SJSA1 (cell line): ENCODE data around the gene LPAR3. TPM values are rescaled to one million over a fixed set of nuclear protein-coding genes. Genes with fewer than 3 reads are reported as not detected.

ENCODE experiments used
- DNase-seq, 2 experiments: peaks; one replicate each; pipeline ENCODE4 v3.0.0-alpha.2; 2015 to 2020; ENCODE audit warnings: low spot score in 2 of 2, low read depth in 1 of 2
- H3K27ac ChIP-seq: fragments of 250-450 bp; sonication (Bioruptor Pico); 2 replicates; pipeline ENCODE4 v1.5.1; 2020; ENCODE audit warnings: mild to moderate bottlenecking, moderate library complexity
- H3K27me3 ChIP-seq: fragments of 250-450 bp; sonication (Bioruptor Pico); replicated peaks from 2 replicates; pipeline ENCODE4 v1.5.1; 2020; ENCODE audit warnings: mild to moderate bottlenecking, moderate library complexity
- H3K36me3 ChIP-seq: fragments of 250-450 bp; sonication (Bioruptor Pico); 2 replicates; pipeline ENCODE4 v1.5.1; 2020; ENCODE audit warnings: mild to moderate bottlenecking
- H3K4me1 ChIP-seq: fragments of 250-450 bp; sonication (Bioruptor Pico); replicated peaks from 2 replicates; pipeline ENCODE4 v1.6.1; 2021; ENCODE audit warnings: mild to moderate bottlenecking
- H3K4me3 ChIP-seq: fragments of 250-450 bp; sonication (Bioruptor Pico); 2 replicates; pipeline ENCODE4 v1.5.1; 2020; ENCODE audit warnings: mild to moderate bottlenecking
- H3K9me3 ChIP-seq: fragments of 250-450 bp; sonication (Bioruptor Pico); replicated peaks from 2 replicates; pipeline ENCODE4 v1.5.1; 2020; ENCODE audit warnings: mild to moderate bottlenecking
- total RNA-seq: library from RNA; depleted of rRNA; stranded (reverse); fragments of >200 nt; shearing (Covaris generic); gene quantifications from 2 replicates; pipeline ENCODE4 v1.2.3, GENCODE V29; 2014

LPAR3 gene
- total RNA-seq, 1 experiment from 2014 or later: not detected

GRCh38 chr1:84823511-84823910, 69.5 kb downstream of the LPAR3 start:
- H3K27me3 ChIP-seq: peaks cover 4% of the 10 kb centered on the region; the same call in 1 of the 2 replicates
- no peaks in the 10 kb centered on the region for H3K36me3 ChIP-seq
- H3K9me3 ChIP-seq: no peaks in the 10 kb centered on the region
- no peak for DNase-seq
- no peaks in the 10 kb centered on the region for H3K4me1 ChIP-seq
- no peak overlapping the region for H3K4me3 ChIP-seq
- H3K27ac ChIP-seq: no peak overlapping the region

GRCh38 chr1:84810343-84810742, 82.7 kb downstream of the LPAR3 start:
- Histone ChIP-seq H3K9me3 (no peaks in the 10 kb centered on the region), H3K36me3 (no peaks in the 10 kb centered on the region), H3K4me3 (no peak overlapping the region), H3K27me3 (peaks cover 19% of the 10 kb centered on the region), H3K4me1 (no peaks in the 10 kb centered on the region), H3K27ac (no peak overlapping the region)
- no peak for DNase-seq

- Histone ChIP-seq H3K36me3 (no peaks in the 10 kb centered on the region), H3K9me3 (no peaks in the 10 kb centered on the region), H3K27me3 (peaks cover 23% of the 10 kb centered on the region), H3K4me1 (no peaks in the 10 kb centered on the region), H3K27ac (no peak overlapping the region), H3K4me3 (no peak overlapping the region)
- DNase-seq: no peak
Measured at GRCh38 chr1:84809023-84809422, 84.0 kb downstream of the LPAR3 start.

- Histone ChIP-seq H3K4me1 (no peaks in the 10 kb centered on the region), H3K27ac (no peak overlapping the region), H3K9me3 (no peaks in the 10 kb centered on the region), H3K27me3 (peaks cover 5% of the 10 kb centered on the region; the same call in 1 of the 2 replicates), H3K4me3 (no peak overlapping the region), H3K36me3 (no peaks in the 10 kb centered on the region)
- no peak for DNase-seq
Measured at GRCh38 chr1:84803604-84804003, 89.4 kb downstream of the LPAR3 start.

- Histone ChIP-seq H3K36me3 (no peaks in the 10 kb centered on the region), H3K9me3 (no peaks in the 10 kb centered on the region), H3K4me3 (no peak overlapping the region), H3K27ac (no peak overlapping the region), H3K27me3 (peaks cover 5% of the 10 kb centered on the region; the same call in 1 of the 2 replicates), H3K4me1 (no peaks in the 10 kb centered on the region)
- no peak for DNase-seq
Measured at GRCh38 chr1:84802567-84803232, 90.3 kb downstream of the LPAR3 start.

DNA sequence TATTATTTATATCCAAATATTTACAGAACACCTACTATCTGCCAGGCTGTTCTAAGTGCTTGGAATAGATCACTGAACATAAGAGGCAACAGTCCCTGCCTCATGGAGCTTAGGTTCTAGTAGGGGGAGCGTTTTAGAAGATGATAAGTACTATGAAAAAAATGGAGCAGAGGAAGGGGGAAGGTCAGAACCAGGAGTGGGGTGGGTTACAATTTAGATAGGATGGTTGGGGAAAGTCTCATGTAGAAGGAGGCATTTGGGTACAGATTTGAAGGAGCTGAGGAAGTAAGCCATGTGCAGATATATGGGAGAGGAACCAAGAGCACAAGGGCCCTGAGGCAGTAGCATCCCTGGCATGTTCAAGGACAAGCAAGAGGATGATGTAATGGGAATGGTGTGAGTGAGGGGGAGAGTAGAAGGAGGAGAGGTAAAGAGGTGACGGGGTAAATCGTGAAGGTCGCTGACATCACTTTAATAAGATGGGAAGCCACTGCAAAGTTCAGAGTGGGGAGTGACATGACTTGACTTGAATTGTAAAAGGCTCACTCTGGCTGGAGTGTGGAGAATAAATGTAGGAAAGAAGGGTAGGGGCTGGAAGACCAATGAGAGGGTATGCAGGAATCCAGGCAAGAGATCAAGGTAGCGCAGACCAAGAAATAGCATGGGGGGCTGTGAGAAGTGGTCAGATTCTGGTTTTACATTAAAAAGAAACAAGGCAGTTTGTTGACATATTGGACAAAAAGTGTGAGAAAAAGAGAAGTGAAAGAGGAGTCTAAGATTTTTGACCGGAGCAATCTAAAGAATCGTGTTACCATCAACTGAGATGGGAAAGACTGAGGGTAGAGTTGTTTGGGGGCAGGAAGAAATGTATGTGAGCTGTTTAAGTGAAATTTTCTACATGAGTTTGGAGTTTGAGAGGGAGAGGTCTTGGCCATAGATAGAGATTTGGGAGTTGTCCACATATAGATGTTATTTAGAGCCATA, 92.6 kb downstream of the LPAR3 start:
- Histone ChIP-seq H3K27me3 (peaks cover 4% of the 10 kb centered on the region; the same call in 1 of the 2 replicates), H3K4me3 (no peak overlapping the region), H3K9me3 (no peaks in the 10 kb centered on the region), H3K27ac (no peak overlapping the region), H3K4me1 (no peaks in the 10 kb centered on the region), H3K36me3 (no peaks in the 10 kb centered on the region)
- DNase-seq: no peak

DNA sequence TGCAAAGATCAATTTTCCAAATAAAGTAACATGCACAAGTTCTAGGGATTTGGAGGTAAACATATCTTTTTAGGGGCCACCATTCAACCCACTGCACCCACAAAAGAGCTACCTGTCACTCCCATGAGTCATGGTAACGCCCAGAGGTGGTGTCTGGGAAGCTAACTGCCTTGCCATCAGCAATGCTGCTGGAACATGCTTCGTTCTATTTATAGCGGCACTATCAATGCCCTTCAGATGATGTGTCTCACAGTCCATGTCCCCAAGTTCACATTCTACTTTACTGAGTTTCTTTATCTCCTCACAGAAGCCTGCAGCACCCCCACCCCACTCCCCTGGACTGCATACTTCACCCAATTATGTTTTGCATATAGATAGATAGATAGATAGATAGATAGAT, 95.4 kb downstream of the LPAR3 start:
- Histone ChIP-seq H3K27me3 (no peaks in the 10 kb centered on the region), H3K9me3 (0 out of 2 replicates have a peak, but pooled peaks cover under 1% of the 10 kb centered on the region), H3K4me3 (no peak overlapping the region), H3K36me3 (no peaks in the 10 kb centered on the region), H3K27ac (no peak overlapping the region), H3K4me1 (no peaks in the 10 kb centered on the region)
- no peak for DNase-seq

DNA sequence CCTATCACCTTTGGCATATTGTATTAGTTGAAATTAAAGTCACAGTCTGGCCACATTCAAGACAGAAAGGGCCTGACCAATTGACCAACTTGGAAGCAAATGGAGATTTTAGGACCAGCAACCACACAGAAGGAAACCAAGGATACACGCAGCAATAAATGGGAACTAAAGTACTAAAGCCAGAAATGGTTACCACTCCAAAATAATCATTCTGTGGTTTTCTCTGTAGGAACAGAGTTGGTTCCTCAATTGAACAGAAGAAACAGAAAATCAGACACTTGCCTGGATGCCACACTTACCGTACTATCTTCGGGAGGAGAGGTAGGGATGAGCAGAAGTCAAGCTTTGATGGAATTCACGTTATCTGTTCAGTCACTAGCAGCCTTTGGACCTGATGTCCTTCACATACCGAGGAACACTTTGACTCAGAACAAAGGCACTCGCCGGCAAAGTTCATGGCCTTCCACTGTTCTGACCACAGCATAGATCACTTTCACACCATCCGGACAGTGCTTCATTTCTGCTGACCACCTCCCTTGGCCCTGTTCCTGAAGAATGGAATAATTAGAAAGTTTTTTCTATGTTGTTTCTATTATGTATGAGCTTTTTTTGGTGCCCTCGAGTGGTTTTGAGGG, 96.9 kb downstream of the LPAR3 start:
- Histone ChIP-seq H3K9me3 (0 out of 2 replicates have a peak, but pooled peaks cover 4% of the 10 kb centered on the region), H3K4me1 (no peaks in the 10 kb centered on the region), H3K36me3 (no peaks in the 10 kb centered on the region), H3K27ac (no peak overlapping the region), H3K27me3 (no peaks in the 10 kb centered on the region), H3K4me3 (no peak overlapping the region)
- DNase-seq: no peak

- no peak for DNase-seq
- Histone ChIP-seq H3K27ac (no peak overlapping the region), H3K27me3 (no peaks in the 10 kb centered on the region)
Measured at GRCh38 chr1:84795213-84795612, 97.8 kb downstream of the LPAR3 start.

DNA sequence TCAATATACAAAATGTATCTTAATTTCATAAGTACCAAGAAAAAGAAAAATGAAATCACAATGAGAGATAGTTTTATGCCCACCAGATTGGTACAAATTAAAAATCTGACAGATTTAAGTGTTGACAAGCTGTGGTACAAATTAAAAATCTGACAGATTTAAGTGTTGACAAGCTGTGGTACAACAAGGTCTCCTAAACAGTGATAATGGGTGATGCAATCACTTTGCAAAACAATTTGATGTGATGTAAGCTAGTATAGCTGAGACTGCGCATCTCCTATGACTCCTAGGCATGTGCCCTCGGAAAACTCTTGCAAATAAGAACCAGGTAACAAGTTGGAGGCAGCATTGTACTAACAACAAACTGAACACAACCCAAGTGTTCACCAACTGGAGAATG, 100.6 kb downstream of the LPAR3 start:
- no peak overlapping the region for H3K27ac ChIP-seq
- no peak for DNase-seq
- no peak overlapping the region for H3K4me3 ChIP-seq
- H3K4me1 ChIP-seq: no peaks in the 10 kb centered on the region
- no peaks in the 10 kb centered on the region for H3K27me3 ChIP-seq
- no peaks in the 10 kb centered on the region for H3K36me3 ChIP-seq
- H3K9me3 ChIP-seq: 0 out of 2 replicates have a peak, but pooled peaks cover 4% of the 10 kb centered on the region

More at GRCh38 chr1:84795213-84795612, 97.8 kb downstream of the LPAR3 start:
- no peaks in the 10 kb centered on the region for H3K36me3 ChIP-seq
- 0 out of 2 replicates have a peak, but pooled peaks cover 4% of the 10 kb centered on the region for H3K9me3 ChIP-seq
- H3K4me3 ChIP-seq: no peak overlapping the region
- no peaks in the 10 kb centered on the region for H3K4me1 ChIP-seq

- Histone ChIP-seq H3K4me3 (no peak overlapping the region), H3K9me3 (0 out of 2 replicates have a peak, but pooled peaks cover 4% of the 10 kb centered on the region), H3K27ac (no peak overlapping the region), H3K27me3 (no peaks in the 10 kb centered on the region), H3K4me1 (no peaks in the 10 kb centered on the region), H3K36me3 (no peaks in the 10 kb centered on the region)
- DNase-seq: no peak
Measured at GRCh38 chr1:84789014-84789413, 104.0 kb downstream of the LPAR3 start.

DNA sequence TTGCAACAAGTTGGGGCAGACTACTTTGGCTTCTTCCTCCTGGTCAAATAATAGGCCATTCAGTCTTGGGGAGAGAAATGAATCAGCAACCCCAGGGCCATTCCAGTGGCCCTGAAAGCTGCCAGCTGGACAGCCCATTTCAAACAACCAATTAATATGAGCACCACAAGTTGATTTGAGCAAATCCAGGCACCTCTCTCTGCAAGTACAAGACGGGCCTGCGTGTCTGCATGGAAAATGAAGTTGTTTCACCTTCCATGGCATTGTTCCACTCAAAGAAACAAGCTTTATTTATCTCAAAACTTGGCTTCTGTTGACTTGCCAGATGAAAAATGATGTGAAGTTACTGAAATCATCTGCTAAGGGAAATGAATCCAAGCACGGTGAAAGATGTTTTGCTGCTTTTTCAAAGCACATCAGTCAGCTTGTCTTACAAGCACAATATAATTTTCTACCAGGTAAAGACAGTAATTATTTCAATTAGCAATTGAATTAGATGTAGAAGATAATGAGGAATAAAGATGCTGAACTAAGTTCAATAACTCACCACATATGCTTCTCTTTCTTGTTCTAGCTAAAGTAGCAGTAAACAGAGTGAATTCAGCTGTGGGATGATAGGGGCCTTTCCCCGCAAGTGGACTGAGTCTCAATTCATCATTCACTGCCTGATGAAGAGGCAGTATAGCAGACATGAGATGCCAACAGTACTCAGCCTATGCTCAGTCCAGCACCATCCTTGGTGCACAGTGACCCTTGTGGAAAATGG, 107.6 kb downstream of the LPAR3 start:
- Histone ChIP-seq H3K9me3 (no peaks in the 10 kb centered on the region), H3K36me3 (no peaks in the 10 kb centered on the region), H3K27ac (no peak overlapping the region), H3K4me3 (no peak overlapping the region), H3K27me3 (no peaks in the 10 kb centered on the region), H3K4me1 (no peaks in the 10 kb centered on the region)
- no peak for DNase-seq

DNA sequence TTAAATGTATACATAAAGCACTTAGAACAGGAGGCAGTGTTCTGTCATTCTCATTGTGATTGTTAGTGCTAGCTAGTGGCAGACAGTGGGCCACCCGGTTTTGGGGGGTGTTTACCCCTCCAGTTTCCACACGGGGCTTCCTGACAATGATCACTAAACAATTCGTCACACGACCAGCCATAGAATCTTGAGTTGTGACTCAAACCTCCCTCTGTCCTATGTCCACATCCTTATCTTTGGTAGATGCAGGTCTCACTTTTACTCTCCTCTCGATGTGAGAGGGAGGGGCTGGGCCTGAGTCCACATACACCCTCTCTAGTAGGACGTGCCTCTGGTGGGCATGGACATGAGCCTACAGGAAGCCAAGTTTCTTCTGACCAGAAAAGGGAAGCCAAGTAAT, 110.1 kb downstream of the LPAR3 start:
- Histone ChIP-seq H3K27ac (no peak overlapping the region), H3K9me3 (no peaks in the 10 kb centered on the region), H3K4me3 (no peak overlapping the region), H3K27me3 (no peaks in the 10 kb centered on the region), H3K36me3 (no peaks in the 10 kb centered on the region), H3K4me1 (no peaks in the 10 kb centered on the region; the same call in 1 of the 2 replicates)
- no peak for DNase-seq
